ELR (cell line): Measurements from ENCODE around the gene RAD54L.
"Not testable (repeated sequence)": the region's sequence is repeated elsewhere in the genome, so short reads cannot be mapped to it uniquely, and the experiment has no call there.

Experiments
- DNase-seq: peaks from one replicate; pipeline ENCODE4 v3.0.0-alpha.2; 2015; ENCODE audit warnings: low read depth

RAD54L gene

GRCh38 chr1:46285730-46286477, 38.3 kb downstream of the RAD54L start:
- no peak for DNase-seq

DNA sequence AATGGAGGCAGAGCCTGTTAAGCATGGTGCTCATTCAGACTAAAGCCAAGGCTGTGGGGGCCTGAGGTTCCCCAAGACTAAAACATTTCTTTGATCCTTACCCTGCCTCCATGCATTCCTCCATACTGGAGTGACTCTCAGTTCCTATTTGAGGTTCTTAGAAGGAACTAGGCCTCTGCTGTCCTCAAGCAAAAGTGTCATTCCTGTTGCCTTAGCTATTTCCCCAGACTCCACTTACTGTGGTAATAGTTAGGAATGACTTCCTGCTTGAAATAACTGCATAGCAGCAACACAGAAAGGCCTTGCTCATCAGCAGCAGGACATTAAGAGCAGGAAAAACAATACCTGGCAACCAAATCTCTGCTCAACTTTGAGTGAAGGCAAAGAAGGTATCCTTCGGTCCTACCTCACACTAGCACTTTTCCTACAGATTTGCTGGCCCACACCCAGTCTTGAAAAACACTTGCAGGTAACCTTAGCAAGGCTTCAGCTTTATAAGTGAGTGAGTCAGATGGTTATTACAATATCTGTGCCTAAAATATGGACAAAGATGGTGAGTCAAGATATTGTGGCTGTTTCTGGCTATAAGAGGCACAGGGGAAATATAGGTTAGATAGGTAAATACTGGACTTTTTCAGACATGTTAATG, 41.0 kb downstream of the RAD54L start:
- peak; percentile 76 for DNase-seq

GRCh38 chr1:46289134-46289494, 41.6 kb downstream of the RAD54L start:
- no peak for DNase-seq

GRCh38 chr1:46289976-46290375, 42.4 kb downstream of the RAD54L start:
- peak; percentile 33 for DNase-seq

DNA sequence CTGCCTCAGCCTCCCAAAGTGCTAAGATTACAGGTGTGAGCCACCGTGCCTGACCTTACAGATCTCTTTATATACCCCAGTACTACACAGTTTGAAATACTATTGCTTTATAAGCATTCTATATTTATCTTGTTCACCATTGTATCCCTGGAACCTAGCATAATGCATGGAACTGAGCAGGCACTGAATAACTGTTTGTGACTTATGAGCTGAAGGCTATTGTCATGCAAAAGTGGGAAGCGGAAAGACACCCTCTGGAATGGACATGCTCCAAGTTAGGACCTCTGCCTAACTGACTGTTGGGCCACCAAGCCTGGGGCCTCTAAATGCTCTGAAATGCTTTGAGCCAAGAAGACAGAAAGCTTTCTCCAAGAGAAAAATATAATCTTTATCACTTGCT, 47.7 kb downstream of the RAD54L start:
- no peak for DNase-seq

DNA sequence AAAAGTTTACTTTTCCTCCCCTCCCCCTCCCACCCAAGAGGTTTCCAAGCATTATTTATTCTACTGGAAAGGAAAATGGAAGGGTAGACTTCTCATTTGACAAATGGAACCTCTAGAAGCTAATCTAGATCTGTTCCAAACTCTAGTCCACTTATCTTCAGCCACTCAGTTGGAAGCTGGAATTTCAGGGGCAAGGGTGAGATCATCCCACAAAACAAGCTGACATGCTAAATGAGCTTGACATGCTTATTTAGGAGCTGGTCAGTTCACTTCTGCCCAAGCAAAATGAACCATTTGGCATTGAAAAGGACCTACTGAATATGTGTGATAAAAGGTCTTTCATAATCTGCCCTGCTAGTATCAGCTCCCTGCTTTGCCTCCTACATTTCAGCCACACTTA, 50.8 kb downstream of the RAD54L start:
- DNase-seq = no peak

GRCh38 chr1:46300673-46301405, 53.3 kb downstream of the RAD54L start:
- DNase-seq = peak; percentile 21

DNA sequence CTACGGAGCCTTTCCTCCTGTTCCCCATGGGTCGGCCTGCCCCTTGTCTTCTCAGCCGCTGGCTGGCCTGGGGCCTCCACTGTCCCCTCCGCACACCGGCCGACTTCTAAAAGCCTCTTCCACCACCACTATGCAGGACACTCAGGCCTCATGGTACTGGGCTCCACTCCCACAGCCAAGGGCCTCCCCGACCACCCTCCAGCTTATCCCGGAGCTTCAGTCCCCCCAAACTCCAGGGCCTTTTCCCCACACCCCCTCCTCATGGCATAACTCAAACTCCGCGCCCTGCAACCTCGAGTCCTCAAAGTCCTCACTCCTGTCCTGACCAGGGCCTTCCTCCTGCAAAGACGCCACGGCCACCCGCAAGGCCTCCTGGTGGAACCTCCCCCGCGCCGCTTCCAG, 53.8 kb downstream of the RAD54L start:
- DNase-seq = peak; percentile 51

DNA sequence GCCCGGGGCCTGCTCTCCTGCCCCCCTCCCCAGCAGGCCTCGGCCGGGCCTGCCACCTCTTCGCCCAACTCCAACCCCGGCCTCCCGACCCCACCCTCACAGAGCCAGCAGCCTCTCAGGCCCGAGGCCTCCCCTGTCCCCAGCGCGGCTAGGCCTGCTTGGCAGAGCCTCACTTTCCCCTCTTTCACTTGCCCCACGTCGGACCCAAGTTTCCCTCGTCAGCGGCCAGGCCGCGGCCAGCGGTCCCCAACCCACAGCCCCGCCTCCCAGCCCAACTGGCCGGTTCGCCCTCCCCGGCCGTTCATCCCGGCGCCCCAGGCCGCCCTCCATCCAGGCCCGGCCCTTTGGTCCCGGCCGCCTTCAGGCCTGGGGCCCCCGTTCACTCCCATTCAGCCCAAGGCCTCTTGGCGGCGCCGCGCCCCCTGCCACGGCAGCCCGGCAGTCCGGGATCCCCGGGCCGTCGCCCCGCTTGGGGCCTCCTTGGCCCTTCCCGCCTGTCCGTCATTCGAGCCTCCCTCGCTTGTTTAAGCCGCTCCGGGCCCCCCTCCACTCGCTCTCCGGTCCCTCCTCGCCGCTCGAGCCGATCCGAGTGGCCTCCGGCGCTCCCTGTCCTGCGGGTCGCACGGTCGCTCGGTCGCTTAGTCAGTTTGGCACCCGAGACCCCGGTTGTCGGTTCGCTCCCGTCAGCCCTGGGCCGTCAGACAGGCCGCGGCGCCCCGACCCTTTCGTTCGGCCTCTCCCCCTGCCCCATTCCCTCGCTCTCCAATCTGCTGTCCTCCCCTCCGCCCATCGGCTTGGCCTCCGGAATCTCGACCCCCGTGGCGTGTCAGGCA, 54.5 kb downstream of the RAD54L start:
- DNase-seq = peak; percentile 59

DNA sequence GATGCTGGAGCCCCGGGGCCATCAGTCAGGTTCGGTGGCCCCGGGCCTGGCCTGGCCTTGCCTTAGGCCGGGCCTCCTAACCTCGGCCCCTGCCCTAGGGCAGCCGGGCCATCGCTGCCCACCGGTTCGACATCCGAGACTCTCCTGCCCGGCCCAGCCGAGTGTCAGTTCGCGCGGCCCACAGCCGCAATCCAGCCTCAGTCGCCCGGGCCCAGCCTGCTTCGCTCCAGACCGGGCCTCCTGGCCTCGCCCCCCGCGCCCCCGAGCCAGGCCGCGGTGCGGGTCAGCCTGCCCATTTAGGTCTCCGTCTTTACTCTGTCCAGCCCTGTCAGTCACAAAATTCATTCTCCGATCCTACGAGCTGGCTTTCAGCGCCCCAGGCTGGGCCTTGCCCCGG, 55.1 kb downstream of the RAD54L start:
- DNase-seq = peak; percentile 48

- DNase-seq = peak; percentile 97
Measured at GRCh38 chr1:46303038-46303871, 55.7 kb downstream of the RAD54L start, which contains the start of the genes LRRC41 and UQCRH. Gene LRRC41 (minus strand): TSS chr1:46303616. CDS start chr1:46303322, 294 bp downstream. Gene UQCRH (plus strand): TSS chr1:46303698. CDS start chr1:46303767, 69 bp downstream.

GRCh38 chr1:46303872-46304326, 56.3 kb downstream of the RAD54L start:
- DNase-seq = peak; percentile 21

GRCh38 chr1:46306159-46306530, 58.6 kb downstream of the RAD54L start:
- DNase-seq = no peak

DNA sequence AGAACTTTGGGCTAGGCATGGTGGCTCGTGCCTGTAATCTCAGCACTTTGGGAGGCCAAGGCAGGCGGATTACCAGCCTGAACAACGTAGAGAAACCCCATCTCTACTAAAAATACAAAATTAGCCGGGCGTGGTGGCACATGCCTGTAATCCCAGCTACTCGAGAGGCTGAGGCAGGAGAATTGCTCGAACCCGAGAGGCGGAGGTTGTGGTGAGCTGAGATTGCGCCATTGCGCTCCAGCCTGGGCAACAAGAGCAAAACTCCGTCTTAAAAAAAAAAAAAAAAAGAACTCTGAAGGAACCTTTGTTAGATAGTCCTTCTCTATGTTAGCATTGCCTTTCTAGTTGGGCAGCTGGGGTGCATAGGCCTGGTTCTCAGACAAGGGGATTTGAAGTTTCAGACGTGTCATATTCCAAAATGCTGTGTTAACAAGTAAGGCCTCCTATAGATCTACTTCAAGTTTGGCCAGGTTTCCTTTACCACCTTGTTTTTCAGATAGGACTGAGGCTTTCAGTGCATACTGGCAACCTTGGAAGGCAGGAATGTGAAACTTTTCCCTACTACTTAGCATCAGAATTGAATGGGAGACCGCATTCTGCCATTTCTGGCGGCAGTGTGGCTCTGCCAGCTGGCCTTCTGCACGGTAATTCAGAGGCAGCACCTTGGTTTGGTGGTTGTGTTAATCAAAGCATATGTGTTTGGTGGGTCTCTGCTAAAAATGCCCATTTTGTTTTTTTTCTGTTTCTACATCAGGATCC, 62.0 kb downstream of the RAD54L start:
- DNase-seq = no peak

DNA sequence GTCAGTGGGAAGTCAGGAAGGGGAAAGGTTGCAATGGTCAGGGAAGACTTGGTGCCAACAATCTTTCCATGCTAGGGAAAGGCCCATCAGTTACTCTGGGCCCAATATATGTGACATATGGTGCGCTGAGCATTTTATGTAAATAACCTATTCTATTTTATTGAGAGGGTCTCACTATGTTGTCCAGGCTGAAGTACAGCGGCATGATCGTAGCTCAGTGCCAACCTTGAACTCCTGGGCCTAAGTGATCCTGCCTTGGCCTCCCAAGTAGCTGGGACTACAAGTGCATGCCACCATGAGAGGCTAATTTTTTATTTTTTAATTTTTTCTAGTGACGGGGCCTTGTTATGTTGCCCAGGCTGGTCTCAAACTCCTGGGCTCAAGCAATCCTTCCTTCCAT, 62.8 kb downstream of the RAD54L start:
- DNase-seq = no peak

DNA sequence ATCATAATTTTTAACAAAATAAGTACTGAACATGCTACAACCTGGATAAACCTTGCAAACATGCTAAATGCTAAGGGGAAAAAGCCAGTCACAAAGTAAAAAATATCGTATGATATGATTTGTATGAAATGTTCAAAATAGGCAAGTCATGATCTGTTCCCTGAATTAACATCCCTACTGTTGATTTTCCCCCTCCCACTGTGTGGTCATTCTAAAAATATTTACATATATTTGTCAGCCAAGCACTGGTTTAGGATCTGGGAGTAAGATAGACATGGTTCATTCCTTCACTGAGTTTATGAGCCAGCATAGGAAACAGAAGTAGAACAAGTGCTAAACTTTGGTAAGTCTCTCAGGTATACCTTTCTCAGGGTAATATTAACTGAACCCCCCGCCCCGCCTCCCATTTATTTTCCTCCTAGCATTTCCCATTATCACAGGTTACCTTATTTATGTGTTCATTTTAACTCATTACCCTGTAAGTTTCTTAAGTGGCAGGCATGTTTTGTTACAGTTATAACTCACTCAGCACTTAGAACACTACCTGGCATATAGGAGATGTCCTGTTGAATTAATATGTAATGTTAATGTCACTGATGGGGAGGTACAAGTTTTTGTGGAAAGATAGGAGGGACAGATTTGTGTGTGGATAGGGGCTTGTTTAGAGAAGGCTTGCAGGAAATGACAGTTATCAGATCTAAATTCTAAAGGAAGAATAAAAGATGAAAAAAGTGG, 68.3 kb downstream of the RAD54L start:
- peak; percentile 44 for DNase-seq

GRCh38 chr1:46317323-46317722, 69.8 kb downstream of the RAD54L start:
- DNase-seq = no peak

DNA sequence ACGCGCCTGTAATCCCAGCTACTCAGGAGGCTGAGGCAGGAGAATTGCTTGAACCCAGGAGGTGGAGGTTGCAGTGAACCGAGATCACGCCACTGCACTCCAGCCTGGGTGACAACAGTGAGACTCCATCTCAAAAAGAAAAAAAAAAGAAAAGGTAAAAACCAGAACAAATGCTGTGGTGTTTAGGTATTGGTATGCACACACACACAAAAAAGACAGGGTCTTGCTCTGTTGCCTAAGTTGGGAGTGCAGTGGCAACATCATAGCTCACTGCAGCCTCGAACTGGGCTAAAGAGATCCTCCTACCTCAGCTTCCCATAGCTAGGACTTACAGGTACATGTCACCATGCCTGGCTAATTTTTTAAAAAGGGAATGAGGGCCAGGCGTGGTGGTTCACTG, 71.7 kb downstream of the RAD54L start:
- DNase-seq = not testable (repeated sequence)
